A549 (cell line): ENCODE measurements around the gene MRGPRD. TPM values are rescaled to one million over a fixed set of nuclear protein-coding genes. Genes with fewer than 3 reads are reported as not detected.

ENCODE experiments used
- ATAC-seq, 2 experiments: fragments of 200-7000 bp in 1 of 2; fragments of >200 bp in 1 of 2; cut with Nextera tagmentation in 1 of 2; cut with Tn5 transposase in 1 of 2; 3 replicates each; pipeline versions ENCODE4 v1.8.0 to v1.9.1; 2018 to 2020; ENCODE audit warnings: mild to moderate bottlenecking in 1 of 2, moderate library complexity in 1 of 2
- CTCF ChIA-PET: fragments of 300-600 bp; sonication (Branson Sonifier 250); formaldehyde crosslinking; extraction: SDS; loops from one replicate; lab custom pipeline; 2021; ENCODE audit warnings: antibody characterized with exemption, inconsistent platforms; lab: Yijun Ruan, JAX
- POLR2A ChIA-PET: fragments of 350-600 bp; formaldehyde crosslinking; extraction: SDS; loops from one replicate; lab custom pipeline; 2021; ENCODE audit warnings: antibody characterized with exemption, inconsistent platforms; lab: Yijun Ruan, JAX
- DNase-seq, 2 experiments: peaks; one replicate each; pipeline versions ENCODE4 v3.0.0 to v3.0.0-alpha.2; 2011 to 2016; ENCODE audit warnings: low read depth in 1 of 2, low spot score in 1 of 2
- FAIRE-seq: peaks from 2 replicates; lab custom pipeline; 2011; peaks lifted over from hg19 to GRCh38; lab: Jason Lieb, UNC
- H3K27ac ChIP-seq, 2 experiments: fragments of >200 bp; sonication (Bioruptor Twin); formaldehyde crosslinking; 3 replicates each; pipeline ENCODE4 v1.5.1; 2016 to 2017
- H3K4me1 ChIP-seq: fragments of >200 bp; sonication (Bioruptor Twin); formaldehyde crosslinking; 3 replicates; pipeline ENCODE4 v1.6.1; 2016
- H3K4me2 ChIP-seq: fragments of >200 bp; sonication (Bioruptor Twin); formaldehyde crosslinking; 3 replicates; pipeline ENCODE4 v1.6.1; 2016
- H3K4me3 ChIP-seq: fragments of >200 bp; sonication (Bioruptor Twin); formaldehyde crosslinking; 3 replicates; pipeline ENCODE4 v1.5.1; 2016
- H3K9me3 ChIP-seq: fragments of >200 bp; sonication (Bioruptor Twin); formaldehyde crosslinking; 3 replicates; pipeline ENCODE4 v1.6.1; 2016
- BCL3 ChIP-seq: fragments of >200 bp; sonication (Bioruptor Twin); formaldehyde crosslinking; IDR thresholded peaks from 3 replicates; pipeline ENCODE4 v1.6.1; 2016
- BHLHE40 ChIP-seq: IDR thresholded peaks from 2 replicates; pipeline ENCODE4 v1.6.1; 2012; ENCODE audit warnings: low read depth, low read length, inconsistent platforms
- CEBPB ChIP-seq, 2 experiments: fragments of >200 bp in 1 of 2; sonication (Bioruptor Twin) in 1 of 2; formaldehyde crosslinking in 1 of 2; IDR thresholded peaks; 2 replicates each; pipeline ENCODE4 v1.6.1; 2012 to 2016
- CHD2 ChIP-seq: fragments of 150-350 bp; IDR thresholded peaks from 2 replicates; pipeline ENCODE4 v1.6.1; 2014; ENCODE audit warnings: low read length; ENCODE audit not compliant: partially characterized antibody
- CHD4 ChIP-seq: fragments of 200-600 bp; sonication (generic); IDR thresholded peaks from 2 replicates; pipeline ENCODE4 v1.6.1; 2016; ENCODE audit warnings: antibody characterized with exemption, mild to moderate bottlenecking, borderline replicate concordance
- HDAC2 ChIP-seq: fragments of 200-600 bp; sonication (generic); IDR thresholded peaks from 2 replicates; pipeline ENCODE4 v1.6.1; 2016
- MAZ ChIP-seq: fragments of 150-350 bp; IDR thresholded peaks from 2 replicates; pipeline ENCODE4 v1.6.1; 2014; ENCODE audit warnings: antibody characterized with exemption, low read depth, low read length, borderline replicate concordance
- NPAS2 ChIP-seq: fragments of 250-450 bp; sonication (Bioruptor Pico); IDR thresholded peaks from 2 replicates; pipeline ENCODE4 v1.8.0; 2022; ENCODE audit warnings: mild to moderate bottlenecking, moderate library complexity, borderline replicate concordance
- PBX3 ChIP-seq: IDR thresholded peaks from 2 replicates; pipeline ENCODE4 v1.6.1; 2012
- REST ChIP-seq: fragments of 200-600 bp; sonication (generic); IDR thresholded peaks from 2 replicates; pipeline ENCODE4 v1.6.1; 2016; ENCODE audit warnings: antibody characterized with exemption, mild to moderate bottlenecking, moderate library complexity
- RFX5 ChIP-seq: fragments of 450-650 bp; IDR thresholded peaks from 2 replicates; pipeline ENCODE4 v1.7.1; 2014; ENCODE audit warnings: antibody characterized with exemption, mild to moderate bottlenecking, moderate library complexity
- RNF2 ChIP-seq: fragments of 200-600 bp; sonication (generic); IDR thresholded peaks from 2 replicates; pipeline ENCODE4 v1.6.1; 2016; ENCODE audit warnings: low read depth, mild to moderate bottlenecking, antibody characterized with exemption, moderate library complexity, borderline replicate concordance
- SMC3 ChIP-seq: fragments of >200 bp; sonication (Bioruptor Twin); formaldehyde crosslinking; IDR thresholded peaks from 3 replicates; pipeline ENCODE4 v1.6.1; 2018; ENCODE audit warnings: inconsistent platforms
- USF2 ChIP-seq: fragments of 450-650 bp; IDR thresholded peaks from 2 replicates; pipeline ENCODE4 v1.6.1; 2014; ENCODE audit warnings: antibody characterized with exemption
- ZC3H11A ChIP-seq: fragments of 450-650 bp; IDR thresholded peaks from 2 replicates; pipeline ENCODE4 v1.6.1; 2014; ENCODE audit warnings: antibody characterized with exemption, mild to moderate bottlenecking
- WGBS: methylation state at CpG from one replicate; pipeline ENCODE4 v1.1.6; 2017; ENCODE audit errors: missing lambda C conversion rate; 5-methylcytosine and 5-hydroxymethylcytosine counted together
- polyA plus RNA-seq, 4 experiments: library from polyadenylated mRNA; depleted of rRNA in 3 of 4; stranded (reverse); fragments of >200 nt; fragmentation: RNase III in 1 of 4; extraction: RNeasy Plus Mini Kit Qiagen cat#74134 plus additional on column Dnase treatment in 1 of 4; gene quantifications; 2 replicates in 3 of 4; 3 replicates in 1 of 4; pipeline ENCODE4 v1.2.3, GENCODE V29; 2011 to 2017

The MRGPRD gene
- polyA plus RNA-seq, 2 of the 4 experiments (the other 2 are of a cell fraction) = not detected

- WGBS = 27% methylated on average over 7 of the region's 7 CpGs
- Histone ChIP-seq H3K4me2 (no peak overlapping the region), H3K4me3 (no peak overlapping the region), H3K9me3 (no peaks in the 10 kb centered on the region), H3K4me1 (no peaks in the 10 kb centered on the region), H3K27ac (no peak overlapping the region)
- ATAC-seq (peak in 1 of 2 experiments; percentile 44; a peak in 2 of 6 replicates), DNase-seq (no peak), FAIRE-seq (no peak)
- CTCF ChIA-PET = interaction anchor here (1.5 kb wide), 1 partner anchor 72 kb away, joined by 3 read pairs; no protein-coding TSS in a partner anchor
- TF ChIP-seq HDAC2 = no peak
- no peak for TF ChIP-seq MAZ
- no peak for TF ChIP-seq CEBPB (IDR thresholded peaks at IDR 0.05)
- POLR2A ChIA-PET = no interaction called here
Measured at GRCh38 chr11:68993546-68993945, 12.8 kb upstream of the MRGPRD start.

GRCh38 chr11:68992743-68993255, 12.0 kb upstream of the MRGPRD start:
- ChIA-PET CTCF (interaction anchor here (1.1 to 1.5 kb wide), 2 partner anchors 13 to 73 kb away, joined by 3 read pairs; no protein-coding TSS in a partner anchor), POLR2A (no interaction called here)
- no peak overlapping the region for H3K4me3 ChIP-seq
- ATAC-seq = no peak
- no peaks in the 10 kb centered on the region for H3K4me1 ChIP-seq
- H3K9me3 ChIP-seq = 0 out of 3 replicates have a peak, but pooled peaks cover 3% of the 10 kb centered on the region
- TF ChIP-seq BCL3 = no peak
- no peak for TF ChIP-seq PBX3
- no peak for TF ChIP-seq CHD4
- no peak for TF ChIP-seq USF2
- TF ChIP-seq NPAS2 (CRISPR knock-in tag) = no peak
- no peak for TF ChIP-seq RNF2
- TF ChIP-seq, all 56 proteins: peak for 0
- Histone ChIP-seq H3K27ac (no peak overlapping the region), H3K4me2 (no peak overlapping the region)
- WGBS = 57% methylated on average over 14 of the region's 14 CpGs
- FAIRE-seq (no peak), DNase-seq (no peak)

GRCh38 chr11:68990995-68991780, 10.4 kb upstream of the MRGPRD start:
- POLR2A ChIA-PET = no interaction called here
- ATAC-seq (no peak), FAIRE-seq (no peak)
- CTCF ChIA-PET = interaction anchor here (1.1 to 2.3 kb wide), 2 partner anchors 10 to 12 kb away, joined by 3 to 10 read pairs; no protein-coding TSS in a partner anchor
- TF ChIP-seq RFX5 = no peak
- TF ChIP-seq, all 56 proteins: peak for 0
- H3K4me3 ChIP-seq = no peak overlapping the region
- H3K9me3 ChIP-seq = peaks cover 16% of the 10 kb centered on the region
- H3K4me1 ChIP-seq = no peaks in the 10 kb centered on the region
- H3K4me2 ChIP-seq = no peak overlapping the region
- no peak overlapping the region for H3K27ac ChIP-seq
- WGBS = 67% methylated on average over 15 of the region's 16 CpGs
- DNase-seq = no peak

- Histone ChIP-seq H3K4me3 (no peak overlapping the region), H3K9me3 (peaks cover 27% of the 10 kb centered on the region), H3K4me2 (no peak overlapping the region), H3K4me1 (no peaks in the 10 kb centered on the region), H3K27ac (no peak overlapping the region)
- no peak for DNase-seq
- WGBS = 61% methylated on average over 8 of the region's 8 CpGs
- no peak for TF ChIP-seq RNF2
- TF ChIP-seq BHLHE40 = no peak
- TF ChIP-seq ZC3H11A = no peak
- no peak for TF ChIP-seq HDAC2
- no peak for TF ChIP-seq SMC3
- TF ChIP-seq CHD2 = no peak
- no peak for TF ChIP-seq REST
- FAIRE-seq = no peak
- ChIA-PET CTCF (interaction anchor here (2.3 kb wide), 1 partner anchor 11 kb away, joined by 10 read pairs; no protein-coding TSS in a partner anchor), POLR2A (no interaction called here)
- no peak for ATAC-seq
Measured at GRCh38 chr11:68989936-68990606, 9.3 kb upstream of the MRGPRD start.
